SK-N-SH (cell line): ENCODE results near the gene TMEM198.

Experiments used
- CHD2 ChIP-seq: fragments of 150-350 bp; IDR thresholded peaks from 2 replicates; pipeline ENCODE4 v1.6.1; 2018; ENCODE audit warnings: low read length; ENCODE audit not compliant: partially characterized antibody
- CTCF ChIP-seq: fragments of 200-600 bp; sonication (generic); IDR thresholded peaks from 2 replicates; pipeline ENCODE4 v1.6.1; 2017; ENCODE audit warnings: antibody characterized with exemption, mild to moderate bottlenecking, moderate library complexity
- MXI1 ChIP-seq: IDR thresholded peaks from 2 replicates; pipeline ENCODE4 v1.6.1; 2012; ENCODE audit warnings: mild to moderate bottlenecking, low read depth, low read length, improper control_type of control experiment
- SIN3A ChIP-seq: IDR thresholded peaks from 2 replicates; pipeline ENCODE4 v1.6.1; 2012; ENCODE audit warnings: low read depth, mild to moderate bottlenecking, low read length, moderate library complexity, borderline replicate concordance

DNA sequence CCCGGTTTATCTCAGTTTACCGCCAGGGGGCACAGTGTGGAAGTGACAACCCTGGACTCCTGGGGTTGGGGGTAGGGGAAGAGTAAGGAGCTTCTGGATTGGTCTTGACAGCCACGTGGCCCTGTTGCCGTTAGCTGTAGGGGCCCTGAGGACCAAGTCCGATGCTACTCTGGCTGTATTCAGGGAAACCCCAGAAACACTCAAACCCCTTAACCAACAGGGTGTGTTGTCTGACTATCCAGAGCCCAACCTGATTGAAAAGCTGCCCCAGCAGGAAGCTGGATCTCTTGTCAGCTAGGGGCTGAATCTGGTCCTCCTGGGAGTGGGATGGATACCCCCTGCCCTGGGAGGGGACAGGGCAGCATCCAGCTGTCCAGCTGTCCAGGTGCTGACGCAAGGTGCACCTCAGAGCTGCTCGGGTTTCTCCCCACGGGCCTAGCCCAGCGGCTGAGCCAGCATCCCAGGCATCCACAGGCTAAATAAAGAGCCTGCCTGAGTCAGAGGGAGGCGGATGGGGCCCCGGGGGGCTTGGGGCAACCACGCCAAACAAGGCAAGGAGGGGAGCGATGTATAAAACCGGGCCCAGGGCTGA is 48.2 kb upstream of the TMEM198 start:
- peak; percentile 62 for TF ChIP-seq CTCF
- peak; percentile 75; the same call in 1 of the 2 replicates for TF ChIP-seq MXI1
- no peak for TF ChIP-seq SIN3A
- peak; percentile 33 for TF ChIP-seq CHD2
